Osteocyte (in vitro differentiated cells): ENCODE results near the gene CDH20. TPM values are rescaled to one million over a fixed set of nuclear protein-coding genes. Genes with fewer than 3 reads are reported as not detected.

ENCODE experiments used
- DNase-seq: peaks from one replicate; pipeline ENCODE4 v3.0.0; 2021; ENCODE audit warnings: mixed read lengths; ENCODE audit not compliant: unreplicated experiment; ENCODE audit errors: extremely low spot score
- H3K27ac Mint-ChIP-seq: one replicate; pipeline ENCODE4 v1.8.0; 2021; ENCODE audit warnings: mild to moderate bottlenecking, mixed read lengths; ENCODE audit not compliant: unreplicated experiment
- H3K27me3 Mint-ChIP-seq: one replicate; pipeline ENCODE4 v1.8.0; 2021; ENCODE audit warnings: mixed read lengths; ENCODE audit not compliant: unreplicated experiment
- H3K36me3 Mint-ChIP-seq: one replicate; pipeline ENCODE4 v1.8.0; 2021; ENCODE audit warnings: mixed read lengths; ENCODE audit not compliant: unreplicated experiment
- H3K4me1 Mint-ChIP-seq: one replicate; pipeline ENCODE4 v1.8.0; 2021; ENCODE audit warnings: mixed read lengths; ENCODE audit not compliant: unreplicated experiment
- H3K4me3 Mint-ChIP-seq: one replicate; pipeline ENCODE4 v1.8.0; 2021; ENCODE audit warnings: mild to moderate bottlenecking, moderate library complexity, mixed read lengths; ENCODE audit not compliant: unreplicated experiment
- H3K9me3 Mint-ChIP-seq: one replicate; pipeline ENCODE4 v1.8.0; 2021; ENCODE audit warnings: mixed read lengths; ENCODE audit not compliant: unreplicated experiment
- total RNA-seq: library from RNA; stranded (reverse); gene quantifications from 2 replicates; pipeline ENCODE4 v1.2.1, GENCODE V29; 2021
- TF ChIP-seq, protein P1 (sequence below): fragments of 200-600 bp; sonication (generic); IDR thresholded peaks from 2 replicates; pipeline ENCODE4 v1.5.0; 2021; ENCODE audit warnings: antibody characterized with exemption, mild to moderate bottlenecking, moderate library complexity

CDH20 gene
- total RNA-seq, 1 donor from 2014 or later = not detected

- Mint-ChIP-seq H3K27ac (no peak overlapping the region), H3K36me3 (no peaks in the 10 kb centered on the region), H3K27me3 (peaks cover 13% of the 10 kb centered on the region), H3K4me1 (peaks cover 3% of the 10 kb centered on the region), H3K9me3 (no peaks in the 10 kb centered on the region), H3K4me3 (no peak overlapping the region)
- no peak for DNase-seq
- TF ChIP-seq, protein P1, sequence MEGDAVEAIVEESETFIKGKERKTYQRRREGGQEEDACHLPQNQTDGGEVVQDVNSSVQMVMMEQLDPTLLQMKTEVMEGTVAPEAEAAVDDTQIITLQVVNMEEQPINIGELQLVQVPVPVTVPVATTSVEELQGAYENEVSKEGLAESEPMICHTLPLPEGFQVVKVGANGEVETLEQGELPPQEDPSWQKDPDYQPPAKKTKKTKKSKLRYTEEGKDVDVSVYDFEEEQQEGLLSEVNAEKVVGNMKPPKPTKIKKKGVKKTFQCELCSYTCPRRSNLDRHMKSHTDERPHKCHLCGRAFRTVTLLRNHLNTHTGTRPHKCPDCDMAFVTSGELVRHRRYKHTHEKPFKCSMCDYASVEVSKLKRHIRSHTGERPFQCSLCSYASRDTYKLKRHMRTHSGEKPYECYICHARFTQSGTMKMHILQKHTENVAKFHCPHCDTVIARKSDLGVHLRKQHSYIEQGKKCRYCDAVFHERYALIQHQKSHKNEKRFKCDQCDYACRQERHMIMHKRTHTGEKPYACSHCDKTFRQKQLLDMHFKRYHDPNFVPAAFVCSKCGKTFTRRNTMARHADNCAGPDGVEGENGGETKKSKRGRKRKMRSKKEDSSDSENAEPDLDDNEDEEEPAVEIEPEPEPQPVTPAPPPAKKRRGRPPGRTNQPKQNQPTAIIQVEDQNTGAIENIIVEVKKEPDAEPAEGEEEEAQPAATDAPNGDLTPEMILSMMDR = no peak
Observed at GRCh38 chr18:61497422-61497821, 164.2 kb downstream of the CDH20 start.

DNA sequence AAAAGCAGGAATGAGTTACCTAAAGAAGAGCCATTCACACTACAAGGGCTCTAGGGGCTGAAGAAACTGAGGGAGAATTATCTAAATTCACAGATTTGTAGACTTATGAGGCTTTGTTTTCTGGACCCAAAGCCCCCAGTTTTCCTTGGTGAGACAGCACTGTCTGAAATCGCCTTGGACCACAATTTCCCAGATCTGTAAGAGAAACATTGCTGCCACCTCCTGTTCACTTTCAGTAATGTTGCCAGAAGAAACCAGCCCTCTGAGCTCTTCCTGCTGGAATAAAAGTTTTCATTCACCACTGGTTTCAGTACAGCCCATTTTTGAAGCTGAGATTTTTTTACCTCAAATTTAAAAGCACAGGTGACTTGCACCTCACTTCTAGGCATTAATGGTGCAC, 169.2 kb downstream of the CDH20 start:
- H3K36me3 Mint-ChIP-seq = no peaks in the 10 kb centered on the region
- no peak overlapping the region for H3K4me3 Mint-ChIP-seq
- no peak overlapping the region for H3K27ac Mint-ChIP-seq
- no peaks in the 10 kb centered on the region for H3K9me3 Mint-ChIP-seq
- DNase-seq = no peak
- H3K27me3 Mint-ChIP-seq = peaks cover 30% of the 10 kb centered on the region
- peaks cover 13% of the 10 kb centered on the region for H3K4me1 Mint-ChIP-seq
- TF ChIP-seq, protein P1 = peak; percentile 84

- Mint-ChIP-seq H3K4me1 (peaks cover 13% of the 10 kb centered on the region), H3K36me3 (no peaks in the 10 kb centered on the region), H3K4me3 (no peak overlapping the region), H3K27ac (no peak overlapping the region), H3K9me3 (no peaks in the 10 kb centered on the region), H3K27me3 (peaks cover 30% of the 10 kb centered on the region)
- TF ChIP-seq, protein P1 = no peak
- DNase-seq = no peak
Observed at GRCh38 chr18:61503688-61504087, 170.5 kb downstream of the CDH20 start.

DNA sequence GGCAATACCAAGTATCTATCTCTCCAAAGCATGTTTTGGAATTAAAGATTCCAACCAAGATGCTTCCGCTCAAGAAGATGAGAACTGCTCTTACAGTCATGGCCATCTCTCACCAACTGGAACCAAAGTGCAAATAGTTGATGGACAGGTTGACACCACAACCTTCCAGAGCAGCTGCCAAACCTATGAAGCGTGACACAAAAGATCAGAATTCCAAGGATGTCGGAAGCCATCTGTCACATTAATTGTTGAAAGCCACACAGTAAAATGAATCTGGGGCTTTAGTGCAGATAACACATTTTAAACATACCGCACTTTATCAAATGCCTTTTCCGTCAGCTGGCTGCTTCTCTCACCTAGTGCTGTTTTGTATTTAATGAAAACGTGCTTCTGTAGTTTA, 195.7 kb downstream of the CDH20 start:
- Mint-ChIP-seq H3K36me3 (no peaks in the 10 kb centered on the region), H3K27ac (no peak overlapping the region), H3K9me3 (no peaks in the 10 kb centered on the region), H3K27me3 (peaks cover 7% of the 10 kb centered on the region), H3K4me1 (no peaks in the 10 kb centered on the region), H3K4me3 (no peak overlapping the region)
- TF ChIP-seq, protein P1 = no peak
- no peak for DNase-seq

GRCh38 chr18:61530681-61531080, 197.5 kb downstream of the CDH20 start:
- DNase-seq = no peak
- TF ChIP-seq, protein P1 = no peak
- Mint-ChIP-seq H3K36me3 (no peaks in the 10 kb centered on the region), H3K9me3 (no peaks in the 10 kb centered on the region), H3K27me3 (peaks cover 7% of the 10 kb centered on the region), H3K4me1 (no peaks in the 10 kb centered on the region), H3K27ac (no peak overlapping the region), H3K4me3 (no peak overlapping the region)
